Endothelial cell of umbilical vein (primary cell): ENCODE measurements around the gene KCNG1. TPM values are rescaled to one million over a fixed set of nuclear protein-coding genes. Genes with fewer than 3 reads are reported as not detected.
A peak's percentile ranks its signal among the peaks of the same experiment; 100 is the strongest.

ENCODE experiments used
- BruUV-seq: library from RNA; stranded (reverse); fragments of 400-500 nt; replicated peaks from 2 replicates; lab custom pipeline; 2021; lab: Mats Ljungman, UMichigan
- CTCF ChIA-PET: fragments of 300-600, 350-600 bp; sonication (Branson Sonifier 250); formaldehyde crosslinking; loops from one replicate; lab custom pipeline; 2021; ENCODE audit warnings: antibody characterized with exemption, inconsistent platforms; lab: Charles Lee
- POLR2A ChIA-PET: fragments of 300-600, 350-600 bp; sonication (Branson Sonifier 250); formaldehyde crosslinking; loops from one replicate; lab custom pipeline; 2021; ENCODE audit warnings: antibody characterized with exemption, inconsistent platforms; lab: Charles Lee
- DNase-seq: peaks from one replicate; pipeline ENCODE4 v3.0.0-alpha.2; 2011; ENCODE audit warnings: low read depth, low spot score
- FAIRE-seq: peaks from 2 replicates; lab custom pipeline; 2011; peaks lifted over from hg19 to GRCh38; lab: Jason Lieb, UNC
- H2AFZ ChIP-seq: 2 replicates; pipeline ENCODE4 v1.6.0; 2012; ENCODE audit warnings: low read depth, low read length, control low read depth, inconsistent platforms
- H3K27ac ChIP-seq: 2 replicates; pipeline ENCODE4 v1.5.1; 2011; ENCODE audit warnings: low read depth, mild to moderate bottlenecking, control low read depth, low read length, moderate library complexity; ENCODE audit not compliant: insufficient read depth
- H3K27me3 ChIP-seq, 2 experiments: 2 replicates each; pipeline versions ENCODE4 v1.6.0 to v1.6.1; 2011; ENCODE audit warnings: low read length in 2 of 2, mixed read lengths in 1 of 2; ENCODE audit not compliant: control insufficient read depth in 2 of 2, insufficient read depth in 2 of 2
- H3K36me3 ChIP-seq, 2 experiments: 2 replicates in 1 of 2; 3 replicates in 1 of 2; pipeline ENCODE4 v1.5.1; 2011; ENCODE audit warnings: low read length in 2 of 2, mild to moderate bottlenecking in 1 of 2, moderate library complexity in 1 of 2; ENCODE audit not compliant: control insufficient read depth in 2 of 2, insufficient read depth in 2 of 2; ENCODE audit errors: extremely low read depth in 1 of 2
- H3K4me1 ChIP-seq: 3 replicates; pipeline ENCODE4 v1.5.1; 2011; ENCODE audit warnings: mild to moderate bottlenecking, low read length; ENCODE audit not compliant: control insufficient read depth, insufficient read depth; ENCODE audit errors: extremely low read depth
- H3K4me2 ChIP-seq: 2 replicates; pipeline ENCODE4 v1.6.1; 2011; ENCODE audit warnings: low read length, control low read depth, mixed read lengths; ENCODE audit not compliant: insufficient read depth
- H3K4me3 ChIP-seq, 3 experiments: fragments of 200-600 bp in 1 of 3; sonication (generic), shearing (Covaris generic) in 1 of 3; replicated peaks in 1 of 3; 2 replicates each; pipeline ENCODE4 v1.5.1; 2011 to 2016; ENCODE audit warnings: control low read depth in 3 of 3, low read length in 3 of 3, mild to moderate bottlenecking in 2 of 3, inconsistent platforms in 1 of 3, low read depth in 1 of 3, moderate library complexity in 1 of 3; ENCODE audit not compliant: insufficient read depth in 1 of 3
- H3K79me2 ChIP-seq: 2 replicates; pipeline ENCODE4 v1.6.0; 2012; ENCODE audit warnings: low read length, inconsistent platforms; ENCODE audit not compliant: control insufficient read depth, insufficient read depth
- H3K9ac ChIP-seq: replicated peaks from 2 replicates; pipeline ENCODE3; 2011; ENCODE audit warnings: low read length, control low read depth; ENCODE audit not compliant: insufficient read depth; ENCODE audit errors: extremely low read depth
- H3K9me1 ChIP-seq: replicated peaks from 3 replicates; pipeline ENCODE4 v1.6.0; 2011; ENCODE audit warnings: mild to moderate bottlenecking, low read length; ENCODE audit not compliant: control insufficient read depth, insufficient read depth; ENCODE audit errors: extremely low read depth
- H3K9me3 ChIP-seq: replicated peaks from 2 replicates; pipeline ENCODE4 v1.5.1; 2012; ENCODE audit warnings: low read length, inconsistent platforms; ENCODE audit not compliant: control insufficient read depth, insufficient read depth
- H4K20me1 ChIP-seq: replicated peaks from 2 replicates; pipeline ENCODE3; 2011; ENCODE audit warnings: mild to moderate bottlenecking, low read length; ENCODE audit not compliant: control insufficient read depth, insufficient read depth; ENCODE audit errors: extremely low read depth
- CTCF ChIP-seq, 2 donors: IDR thresholded peaks; 1 replicate in 1 of 2; 2 replicates in 1 of 2; pipeline ENCODE4 v1.5.1; 2011; ENCODE audit warnings: low read length in 2 of 2, mild to moderate bottlenecking in 2 of 2, moderate library complexity in 2 of 2, control low read depth in 1 of 2, inconsistent platforms in 1 of 2, low read depth in 1 of 2; ENCODE audit not compliant: insufficient read depth in 1 of 2; ENCODE audit errors: extremely low read depth in 1 of 2
- EZH2 ChIP-seq: IDR thresholded peaks from 2 replicates; pipeline ENCODE4 v1.6.1; 2012; ENCODE audit warnings: borderline replicate concordance, low read depth, mild to moderate bottlenecking, moderate library complexity, low read length, inconsistent platforms; ENCODE audit not compliant: severe bottlenecking
- FOS ChIP-seq: IDR thresholded peaks from 2 replicates; pipeline ENCODE4 v1.6.1; 2011; ENCODE audit warnings: mild to moderate bottlenecking, low read length, moderate library complexity, borderline replicate concordance; ENCODE audit not compliant: insufficient read depth
- GATA2 ChIP-seq: IDR thresholded peaks from 2 replicates; pipeline ENCODE4 v1.7.0; 2011; ENCODE audit warnings: low read depth, mild to moderate bottlenecking, moderate library complexity, mixed read lengths, low read length; ENCODE audit not compliant: insufficient read length, insufficient read depth
- JUN ChIP-seq: IDR thresholded peaks from 2 replicates; pipeline ENCODE4 v1.6.1; 2011; ENCODE audit warnings: borderline replicate concordance, low read depth; ENCODE audit not compliant: insufficient read length, insufficient read depth
- MAX ChIP-seq: IDR thresholded peaks from 2 replicates; pipeline ENCODE4 v1.6.1; 2011; ENCODE audit not compliant: insufficient read depth, insufficient read length
- MYC ChIP-seq: IDR thresholded peaks from one replicate; pipeline ENCODE4 v1.6.1; 2011; ENCODE audit warnings: mild to moderate bottlenecking, low read depth, low read length
- POLR2A ChIP-seq: IDR thresholded peaks from 2 replicates; pipeline ENCODE4 v1.6.1; 2012; ENCODE audit warnings: low read depth, mild to moderate bottlenecking, control low read depth, low read length
- POLR2AphosphoS5 ChIP-seq: IDR thresholded peaks from 2 replicates; pipeline ENCODE4 v1.6.1; 2012; ENCODE audit warnings: low read depth, mild to moderate bottlenecking, control low read depth, low read length, moderate library complexity; ENCODE audit not compliant: insufficient read depth
- dilution Hi-C: fragments of 300-500 bp; cut with MboI; formaldehyde crosslinking; loops from one replicate; pipeline ENCODE4 v1.15.0; 2019; ENCODE audit warnings: low sequenced_read_pairs; ENCODE audit not compliant: extremely low pct_ligation_motif_present
- intact Hi-C: fragments of 100-400 bp; cut with micrococcal nuclease; formaldehyde crosslinking; loops from one replicate; pipeline ENCODE4 v1.10.0; 2022
- polyA plus RNA-seq, 4 experiments: library from polyadenylated mRNA; depleted of rRNA in 3 of 4; stranded (reverse) in 3 of 4; unstranded in 1 of 4; fragments of >200 nt; gene quantifications; 2 replicates each; pipeline versions ENCODE4 v1.2.1 to v1.2.3, GENCODE V29; 2011 to 2012; ENCODE audit warnings: missing spikeins in 1 of 4
- total RNA-seq: library from RNA; stranded (reverse); gene quantifications from 2 replicates; pipeline ENCODE4 v1.2.3, GENCODE V29; 2021

The KCNG1 gene
- total and polyA plus RNA-seq, 2 donors (not counting 3 experiments of a cell fraction or from before 2014, with no cell fraction given), result 0.22 to 1.1 TPM

- no peaks in the 10 kb centered on the region for H3K36me3 ChIP-seq
- H3K27ac ChIP-seq, result no peak overlapping the region
- no peak overlapping the region for H3K4me3 ChIP-seq
- CTCF ChIA-PET, result interaction anchor here (0.7 to 1.8 kb wide), 2 partner anchors 28 to 511 kb away, joined by 4 to 6 read pairs; no protein-coding TSS in a partner anchor
- H3K9ac ChIP-seq, result no peak overlapping the region
- FAIRE-seq (no peak), DNase-seq (no peak)
- no peaks in the 10 kb centered on the region for H3K4me1 ChIP-seq
- H3K9me1 ChIP-seq, result no peaks in the 10 kb centered on the region
- intact Hi-C loops (no loop called here), dilution Hi-C loops (no loop called here)
- H2AFZ ChIP-seq, result no peak overlapping the region
- no peaks in the 10 kb centered on the region for H4K20me1 ChIP-seq
- H3K9me3 ChIP-seq, result no peaks in the 10 kb centered on the region
- POLR2A ChIA-PET, result no interaction called here
- no TSS peak for BruUV-seq
- peaks cover 0 to 2% of the 10 kb centered on the region in 2 experiments for H3K27me3 ChIP-seq
- H3K79me2 ChIP-seq, result no peaks in the 10 kb centered on the region
- no peak overlapping the region for H3K4me2 ChIP-seq
- TF ChIP-seq CTCF (IDR thresholded peaks at IDR 0.05; ENCODE audit: extremely low read depth in 1 of 2, insufficient read depth in 1 of 2, low read depth in 1 of 2, low read length in 2 of 2), result peak in 1 of 2 donors; percentile 18
- no peak for TF ChIP-seq MAX
Measured at GRCh38 chr20:51042657-51043247, 19.8 kb upstream of the KCNG1 start.

GRCh38 chr20:51042064-51042463, 19.2 kb upstream of the KCNG1 start:
- TF ChIP-seq POLR2AphosphoS5, result no peak
- TF ChIP-seq CTCF (IDR thresholded peaks at IDR 0.05; ENCODE audit: extremely low read depth in 1 of 2, insufficient read depth in 1 of 2, low read depth in 1 of 2, low read length in 2 of 2), result no peak
- no peak for TF ChIP-seq MAX
- no peak for TF ChIP-seq MYC
- TF ChIP-seq FOS, result no peak
- no peak for TF ChIP-seq EZH2
- TF ChIP-seq GATA2, result no peak
- TF ChIP-seq JUN, result no peak
- TF ChIP-seq POLR2A, result no peak
- Histone ChIP-seq H3K4me3 (no peak overlapping the region), H3K9me3 (no peaks in the 10 kb centered on the region), H3K27me3 (peaks cover 0 to 2% of the 10 kb centered on the region in 2 experiments), H3K79me2 (no peaks in the 10 kb centered on the region), H3K9ac (no peak overlapping the region), H2AFZ (no peak overlapping the region), H3K27ac (no peak overlapping the region), H3K36me3 (no peaks in the 10 kb centered on the region), H3K4me2 (no peak overlapping the region), H4K20me1 (no peaks in the 10 kb centered on the region), H3K9me1 (no peaks in the 10 kb centered on the region), H3K4me1 (no peaks in the 10 kb centered on the region)
- intact Hi-C loops, result no loop called here
- DNase-seq, result no peak
- BruUV-seq, result no TSS peak
- dilution Hi-C loops, result no loop called here
- ChIA-PET POLR2A (no interaction called here), CTCF (interaction anchor here (0.7 to 1.8 kb wide), 2 partner anchors 27 to 512 kb away, joined by 4 to 6 read pairs; no protein-coding TSS in a partner anchor)
- no peak for FAIRE-seq
